HL-60 (cell line): Measurements from ENCODE around the gene INHBE.

Experiments used
- DNase-seq, 2 experiments: peaks; one replicate each; pipeline ENCODE4 v3.0.0-alpha.2; 2010 to 2020; ENCODE audit warnings: low read depth in 1 of 2, low spot score in 1 of 2
- H3K27ac ChIP-seq: fragments of 250-450 bp; sonication (Bioruptor Pico); replicated peaks from 2 replicates; pipeline ENCODE4 v1.5.1; 2020; ENCODE audit warnings: mild to moderate bottlenecking, moderate library complexity
- H3K27me3 ChIP-seq: fragments of 250-450 bp; sonication (Bioruptor Pico); 2 replicates; pipeline ENCODE4 v1.5.1; 2021; ENCODE audit warnings: mild to moderate bottlenecking, moderate library complexity; ENCODE audit not compliant: insufficient read depth, poor library complexity, severe bottlenecking
- H3K4me3 ChIP-seq: replicated peaks from 2 replicates; pipeline ENCODE4 v1.5.1; 2011; ENCODE audit warnings: mild to moderate bottlenecking, control low read depth, low read length; ENCODE audit not compliant: insufficient read depth
- GABPA ChIP-seq: IDR thresholded peaks from 2 replicates; pipeline ENCODE4 v1.6.1; 2012; ENCODE audit warnings: low read depth
- POLR2AphosphoS5 ChIP-seq: IDR thresholded peaks from 2 replicates; pipeline ENCODE4 v1.6.1; 2012; ENCODE audit warnings: low read depth
- REST ChIP-seq: IDR thresholded peaks from 2 replicates; pipeline ENCODE4 v1.6.1; 2012; ENCODE audit warnings: low read depth; ENCODE audit not compliant: insufficient replicate concordance
- SPI1 ChIP-seq: IDR thresholded peaks from 2 replicates; pipeline ENCODE4 v1.6.1; 2012; ENCODE audit warnings: low read depth, mild to moderate bottlenecking, borderline replicate concordance
- TF ChIP-seq, protein P1 (sequence below): IDR thresholded peaks from one replicate; pipeline ENCODE4 v1.5.1; 2011; ENCODE audit warnings: low read length, control low read depth, inconsistent platforms; ENCODE audit not compliant: insufficient read depth

INHBE gene

DNA sequence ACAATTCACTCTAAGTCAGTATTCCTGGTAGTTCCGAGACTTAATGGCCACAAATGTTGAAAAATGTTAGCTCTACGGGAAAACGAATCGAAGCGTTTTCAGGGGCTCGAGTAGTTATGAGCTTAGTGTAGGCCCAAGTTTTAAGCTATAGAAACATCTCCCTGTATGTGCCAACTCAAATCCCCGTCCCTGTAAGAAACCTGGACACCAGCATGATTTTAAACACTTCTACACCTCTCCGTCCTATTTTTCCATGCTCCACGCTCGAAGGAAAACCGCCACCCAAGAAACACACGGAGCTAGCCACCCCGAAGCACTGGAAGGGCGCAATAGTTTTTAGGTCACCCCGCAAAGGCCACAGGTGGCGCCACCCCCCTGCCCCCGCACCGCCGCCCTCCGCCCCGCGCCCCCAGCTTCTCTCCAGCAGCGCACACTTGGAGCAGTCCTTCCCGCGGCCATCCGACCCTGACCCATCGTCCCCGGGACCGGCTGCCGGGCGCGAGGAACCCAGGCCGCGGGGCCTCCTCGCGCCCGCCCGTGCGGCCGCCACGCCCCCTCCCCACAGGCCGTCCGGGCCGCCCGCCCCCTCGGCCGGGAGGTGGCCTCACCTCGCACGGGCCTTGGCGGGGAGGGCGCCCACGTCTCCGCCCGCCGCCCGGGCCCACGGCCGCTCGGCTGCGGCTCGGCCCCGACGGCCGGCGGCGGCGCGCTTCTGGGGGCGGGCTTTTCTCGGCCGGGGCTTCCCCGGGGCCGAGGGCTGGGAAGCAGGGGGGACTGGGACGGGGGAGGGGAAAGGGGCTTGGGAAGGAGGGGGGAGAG lies 24.8 kb upstream of the INHBE start:
- Histone ChIP-seq H3K4me3 (peak overlapping the region; percentile 58), H3K27ac (peak overlapping the region; percentile 89), H3K27me3 (no peaks in the 10 kb centered on the region)
- DNase-seq = peak; percentile 40 to 51
- TF ChIP-seq POLR2AphosphoS5 (0 out of 2 replicates have a peak, but pooled peaks have one; percentile 20), SPI1 (no peak)
- TF ChIP-seq, protein P1, sequence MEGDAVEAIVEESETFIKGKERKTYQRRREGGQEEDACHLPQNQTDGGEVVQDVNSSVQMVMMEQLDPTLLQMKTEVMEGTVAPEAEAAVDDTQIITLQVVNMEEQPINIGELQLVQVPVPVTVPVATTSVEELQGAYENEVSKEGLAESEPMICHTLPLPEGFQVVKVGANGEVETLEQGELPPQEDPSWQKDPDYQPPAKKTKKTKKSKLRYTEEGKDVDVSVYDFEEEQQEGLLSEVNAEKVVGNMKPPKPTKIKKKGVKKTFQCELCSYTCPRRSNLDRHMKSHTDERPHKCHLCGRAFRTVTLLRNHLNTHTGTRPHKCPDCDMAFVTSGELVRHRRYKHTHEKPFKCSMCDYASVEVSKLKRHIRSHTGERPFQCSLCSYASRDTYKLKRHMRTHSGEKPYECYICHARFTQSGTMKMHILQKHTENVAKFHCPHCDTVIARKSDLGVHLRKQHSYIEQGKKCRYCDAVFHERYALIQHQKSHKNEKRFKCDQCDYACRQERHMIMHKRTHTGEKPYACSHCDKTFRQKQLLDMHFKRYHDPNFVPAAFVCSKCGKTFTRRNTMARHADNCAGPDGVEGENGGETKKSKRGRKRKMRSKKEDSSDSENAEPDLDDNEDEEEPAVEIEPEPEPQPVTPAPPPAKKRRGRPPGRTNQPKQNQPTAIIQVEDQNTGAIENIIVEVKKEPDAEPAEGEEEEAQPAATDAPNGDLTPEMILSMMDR = no peak

DNA sequence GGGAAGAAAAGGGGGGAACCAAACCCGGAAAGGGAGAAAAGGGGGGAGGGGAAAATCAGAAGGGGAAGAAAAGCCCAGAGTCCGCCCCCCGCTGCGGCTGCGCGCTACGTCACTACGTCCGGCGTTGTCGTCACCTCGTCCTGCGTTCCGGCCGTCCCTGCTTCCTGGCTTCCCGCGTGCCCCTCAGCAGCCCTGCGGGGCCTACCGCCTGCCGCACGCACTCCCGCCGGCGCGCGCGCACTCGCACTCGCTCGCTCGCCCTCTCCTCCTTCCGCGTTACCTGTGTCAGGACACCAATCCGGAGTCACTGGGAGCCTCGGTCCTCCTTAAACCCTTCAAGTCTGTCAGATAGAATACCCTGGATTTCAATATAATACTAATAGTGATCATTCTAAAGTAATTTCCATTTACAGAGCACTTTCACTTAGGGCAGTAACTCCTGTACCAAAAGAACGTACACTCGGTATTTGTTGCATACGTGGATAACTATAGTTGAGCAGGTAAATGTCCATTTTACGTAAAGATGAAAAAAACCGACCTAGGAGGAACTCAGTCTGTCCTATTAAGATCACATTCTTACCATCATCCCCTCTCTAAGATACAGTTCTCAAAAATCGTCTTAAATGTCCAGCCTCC lies 24.1 kb upstream of the INHBE start, which contains the start of gene R3HDM2:
Gene R3HDM2, minus strand, starts transcription at position 113 of the 636 bp plus-strand sequence. CDS start 120,615 bp downstream, outside the sequence.
- TF ChIP-seq, protein P1 = no peak
- TF ChIP-seq REST (no peak), POLR2AphosphoS5 (peak; percentile 99)
- DNase-seq = peak; percentile 90 to 97

DNA sequence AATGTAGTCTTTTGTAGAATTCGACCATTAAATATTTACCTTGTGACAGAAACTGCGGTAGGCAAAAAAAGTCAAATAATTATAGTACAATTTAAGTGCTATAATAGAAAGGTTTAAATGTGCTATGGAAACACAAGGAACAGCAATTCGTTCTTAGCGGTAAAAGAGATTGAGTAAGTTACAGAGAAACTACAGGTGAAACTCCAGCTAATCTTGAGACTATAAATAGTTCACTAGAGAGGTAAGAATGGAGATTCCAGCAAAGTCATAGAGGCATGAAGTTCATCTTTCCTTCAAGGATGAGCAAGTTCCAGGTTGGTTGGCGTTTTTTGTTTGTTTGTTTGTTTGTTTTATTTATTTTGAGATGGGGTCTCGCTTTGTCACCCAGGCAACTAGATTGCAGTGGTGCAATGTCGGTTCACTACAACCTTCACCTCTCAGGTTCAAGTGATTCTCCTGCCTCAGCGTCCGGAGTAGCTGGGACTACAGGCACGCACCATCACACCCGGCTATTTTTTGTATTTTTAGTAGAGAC lies 23.4 kb upstream of the INHBE start:
- Histone ChIP-seq H3K27ac (peak overlapping the region; percentile 79), H3K4me3 (no peak overlapping the region), H3K27me3 (no peaks in the 10 kb centered on the region)
- TF ChIP-seq POLR2AphosphoS5 = no peak
- no peak for TF ChIP-seq SPI1
- TF ChIP-seq GABPA = no peak
- TF ChIP-seq REST = no peak
- TF ChIP-seq, protein P1 = no peak
- no peak for DNase-seq

More for the DNA sequence above, 24.1 kb upstream of the INHBE start, which contains the start of gene R3HDM2:
- peak within 1 kb of the TSS; percentile 58 for H3K4me3 ChIP-seq
- H3K27ac ChIP-seq = peak within 1 kb of the TSS; percentile 89
- no peaks in the 10 kb centered on the region for H3K27me3 ChIP-seq
